Neuronal stem cell (in vitro differentiated cells): ENCODE measurements around the gene NPC2.

Source experiments
- DNase-seq: peaks from one replicate; pipeline ENCODE4 v3.0.0-alpha.2; 2013; ENCODE audit warnings: low spot score
- H2AFZ ChIP-seq: one replicate; pipeline ENCODE4 v1.6.1; 2013; ENCODE audit warnings: mild to moderate bottlenecking, low read length, inconsistent platforms
- H2AK5ac ChIP-seq: 2 replicates; pipeline ENCODE4 v1.6.1; 2013; ENCODE audit warnings: low read depth, mild to moderate bottlenecking, inconsistent platforms, low read length, moderate library complexity, mixed read lengths
- H2BK120ac ChIP-seq: 2 replicates; pipeline ENCODE4 v1.6.1; 2013; ENCODE audit warnings: low read depth, mild to moderate bottlenecking, inconsistent platforms, low read length, moderate library complexity, mixed read lengths
- H2BK12ac ChIP-seq: one replicate; pipeline ENCODE4 v1.6.1; 2013; ENCODE audit warnings: low read length, inconsistent platforms
- H2BK15ac ChIP-seq: 2 replicates; pipeline ENCODE4 v1.6.1; 2013; ENCODE audit warnings: mild to moderate bottlenecking, low read length, inconsistent platforms, mixed read lengths
- H2BK5ac ChIP-seq: one replicate; pipeline ENCODE4 v1.6.1; 2013; ENCODE audit warnings: inconsistent platforms, mild to moderate bottlenecking, low read length, moderate library complexity
- H3K14ac ChIP-seq: one replicate; pipeline ENCODE4 v1.6.1; 2013; ENCODE audit warnings: low read length, inconsistent platforms
- H3K18ac ChIP-seq: 2 replicates; pipeline ENCODE4 v1.6.1; 2013; ENCODE audit warnings: low read length, inconsistent platforms
- H3K23ac ChIP-seq: 2 replicates; pipeline ENCODE4 v1.6.1; 2013; ENCODE audit warnings: low read depth, mild to moderate bottlenecking, mixed read lengths, low read length, inconsistent platforms; ENCODE audit not compliant: poor library complexity
- H3K27ac ChIP-seq: replicated peaks from 3 replicates; pipeline ENCODE4 v1.5.1; 2013; ENCODE audit warnings: low read length, inconsistent platforms
- H3K27me3 ChIP-seq, 3 experiments: 2 replicates each; pipeline ENCODE4 v1.6.1; 2013; ENCODE audit warnings: low read length in 3 of 3, mild to moderate bottlenecking in 2 of 3, inconsistent platforms in 1 of 3, low read depth in 1 of 3, mixed read lengths in 1 of 3, moderate library complexity in 1 of 3; ENCODE audit not compliant: control insufficient read depth in 3 of 3, insufficient read depth in 3 of 3
- H3K36me3 ChIP-seq, 2 donors: replicated peaks in 1 of 2; 2 replicates each; pipeline ENCODE4 v1.6.1; 2013; ENCODE audit warnings: low read length in 2 of 2; ENCODE audit not compliant: control insufficient read depth in 2 of 2, insufficient read depth in 2 of 2
- H3K4ac ChIP-seq: 2 replicates; pipeline ENCODE4 v1.6.1; 2013; ENCODE audit warnings: inconsistent platforms, mild to moderate bottlenecking, low read length, moderate library complexity
- H3K4me1 ChIP-seq, 2 donors: 1 replicate in 1 of 2; 2 replicates in 1 of 2; pipeline ENCODE4 v1.6.1; 2013; ENCODE audit warnings: low read length in 2 of 2, low read depth in 1 of 2; ENCODE audit not compliant: control insufficient read depth in 2 of 2, insufficient read depth in 1 of 2
- H3K4me2 ChIP-seq: one replicate; pipeline ENCODE4 v1.6.1; 2013; ENCODE audit warnings: mild to moderate bottlenecking, low read length, inconsistent platforms; ENCODE audit not compliant: insufficient read depth, poor library complexity, severe bottlenecking
- H3K4me3 ChIP-seq, 2 donors: 2 replicates each; pipeline ENCODE4 v1.5.1; 2013; ENCODE audit warnings: low read length in 2 of 2, mild to moderate bottlenecking in 2 of 2, inconsistent platforms in 1 of 2, moderate library complexity in 1 of 2
- H3K79me1 ChIP-seq: one replicate; pipeline ENCODE4 v1.6.1; 2013; ENCODE audit warnings: low read depth, mild to moderate bottlenecking, inconsistent platforms, low read length, moderate library complexity
- H3K9ac ChIP-seq: one replicate; pipeline ENCODE4 v1.6.1; 2013; ENCODE audit warnings: mild to moderate bottlenecking, low read depth, low read length, inconsistent platforms; ENCODE audit not compliant: poor library complexity
- H3K9me3 ChIP-seq, 2 donors: replicated peaks in 1 of 2; 2 replicates each; pipeline versions ENCODE3 to v1.6.1; 2013; ENCODE audit warnings: low read length in 2 of 2, mild to moderate bottlenecking in 2 of 2, inconsistent platforms in 1 of 2, low read depth in 1 of 2, mixed read lengths in 1 of 2, moderate library complexity in 1 of 2; ENCODE audit not compliant: control insufficient read depth in 2 of 2, insufficient read depth in 1 of 2
- H4K8ac ChIP-seq: one replicate; pipeline ENCODE4 v1.6.1; 2013; ENCODE audit warnings: low read depth, mild to moderate bottlenecking, inconsistent platforms, low read length, moderate library complexity
- H4K91ac ChIP-seq: one replicate; pipeline ENCODE4 v1.6.1; 2013; ENCODE audit warnings: low read length, low read depth, mild to moderate bottlenecking, inconsistent platforms; ENCODE audit not compliant: poor library complexity
- WGBS, 2 donors: extraction: QIAGEN DNeasy Blood & Tissue Kit; methylation state at CpG; one replicate each; pipeline ENCODE4 v1.1.7; 2013; ENCODE audit warnings: missing lambda C conversion rate in 2 of 2, mixed read lengths in 1 of 2; ENCODE audit not compliant: insufficient read length in 2 of 2, insufficient replicate concordance in 1 of 2; ENCODE audit errors: extremely low coverage in 2 of 2; 5-methylcytosine and 5-hydroxymethylcytosine counted together

Gene NPC2

DNA sequence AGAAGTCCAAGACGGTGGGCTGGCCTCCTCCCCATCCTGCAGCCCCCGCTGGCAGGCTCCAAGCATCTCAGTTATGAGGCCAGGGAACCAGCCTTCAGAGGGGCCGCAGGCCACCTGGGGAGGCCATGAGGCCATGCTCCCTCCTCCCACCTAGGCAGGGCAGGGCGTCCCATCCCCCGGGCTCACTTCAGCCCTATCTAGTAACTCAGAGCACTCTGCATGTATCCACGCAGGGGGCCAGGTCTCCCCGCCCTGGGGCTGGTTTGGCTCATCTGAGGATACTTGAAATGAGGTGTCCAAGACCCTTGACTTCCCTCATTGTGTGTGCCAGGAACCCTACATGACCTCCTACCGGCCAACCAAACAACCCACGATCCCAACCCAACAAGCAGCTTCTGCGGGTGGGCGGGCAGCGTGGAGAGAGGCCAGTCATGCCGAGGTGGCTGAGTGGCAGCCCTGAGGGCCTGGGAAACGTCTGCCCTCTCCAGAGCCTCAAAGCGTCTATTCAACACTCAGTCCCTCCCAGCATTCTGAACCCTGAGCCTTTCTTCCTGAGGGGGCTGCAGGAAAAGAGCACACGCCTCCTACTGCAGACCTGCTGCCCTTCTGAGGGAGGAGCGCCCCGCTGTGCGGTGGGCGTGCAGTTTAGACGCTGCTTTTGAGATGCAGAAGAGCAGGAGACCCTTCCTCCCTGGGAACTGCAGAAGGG, 17.3 kb upstream of the NPC2 start:
- peak overlapping the region; percentile 65 for H2BK120ac ChIP-seq
- H2AK5ac ChIP-seq: peak overlapping the region; percentile 99
- H3K79me1 ChIP-seq: no peaks in the 10 kb centered on the region
- no peak for DNase-seq
- no peak overlapping the region for H3K23ac ChIP-seq
- no peak overlapping the region for H3K4me2 ChIP-seq
- H2AFZ ChIP-seq: peak overlapping the region; percentile 75
- H4K8ac ChIP-seq: no peak overlapping the region
- peak overlapping the region; percentile 95 for H2BK15ac ChIP-seq
- H3K27me3 ChIP-seq: no peaks in the 10 kb centered on the region
- peaks cover 32 to 36% of the 10 kb centered on the region in 2 donors for H3K4me1 ChIP-seq
- H3K14ac ChIP-seq: peak overlapping the region; percentile 76
- H3K18ac ChIP-seq: peak overlapping the region; percentile 94
- no CpG with 5 or more reads among the region's 21 CpGs for WGBS, 2 donors
- H3K27ac ChIP-seq: peak overlapping the region; percentile 72
- no peaks in the 10 kb centered on the region for H3K9me3 ChIP-seq
- H2BK12ac ChIP-seq: peak overlapping the region; percentile 96
- no peak overlapping the region for H3K4ac ChIP-seq
- H2BK5ac ChIP-seq: peak overlapping the region; percentile 76
- H4K91ac ChIP-seq: no peak overlapping the region
- H3K9ac ChIP-seq: no peak overlapping the region
- H3K36me3 ChIP-seq: no peaks in the 10 kb centered on the region
- H3K4me3 ChIP-seq: no peak overlapping the region

DNA sequence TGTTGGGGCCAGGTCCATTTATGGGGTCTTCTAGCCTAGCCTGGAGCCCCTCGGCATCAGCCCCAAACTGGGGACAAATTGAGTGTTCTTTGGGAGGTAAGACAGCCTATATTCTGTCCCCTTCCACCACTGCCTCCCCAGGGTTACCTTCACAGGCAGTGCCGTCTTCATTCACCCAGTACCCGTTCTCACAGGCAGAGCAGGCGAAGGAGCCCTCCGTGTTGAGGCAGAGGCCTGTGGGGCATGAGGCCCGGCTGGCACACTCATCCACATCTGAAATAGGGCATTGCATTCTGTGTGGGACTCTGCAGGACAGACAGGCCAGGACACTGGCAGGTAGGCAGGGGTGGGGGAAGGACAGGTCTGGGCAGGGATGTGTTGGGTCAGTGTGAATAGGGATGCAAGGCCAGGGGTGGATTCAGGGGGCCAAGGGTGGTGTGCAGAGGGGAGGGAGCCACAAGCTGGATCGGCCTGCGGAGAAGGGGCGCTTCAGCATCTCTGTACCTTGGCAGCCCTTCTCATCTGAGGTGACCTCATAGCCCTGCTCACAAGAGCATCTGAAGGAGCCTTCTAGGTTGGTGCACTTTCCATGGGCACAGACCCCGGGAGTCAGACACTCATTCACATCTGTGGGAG, 16.6 kb upstream of the NPC2 start:
- H3K9me3 ChIP-seq: no peaks in the 10 kb centered on the region

DNA sequence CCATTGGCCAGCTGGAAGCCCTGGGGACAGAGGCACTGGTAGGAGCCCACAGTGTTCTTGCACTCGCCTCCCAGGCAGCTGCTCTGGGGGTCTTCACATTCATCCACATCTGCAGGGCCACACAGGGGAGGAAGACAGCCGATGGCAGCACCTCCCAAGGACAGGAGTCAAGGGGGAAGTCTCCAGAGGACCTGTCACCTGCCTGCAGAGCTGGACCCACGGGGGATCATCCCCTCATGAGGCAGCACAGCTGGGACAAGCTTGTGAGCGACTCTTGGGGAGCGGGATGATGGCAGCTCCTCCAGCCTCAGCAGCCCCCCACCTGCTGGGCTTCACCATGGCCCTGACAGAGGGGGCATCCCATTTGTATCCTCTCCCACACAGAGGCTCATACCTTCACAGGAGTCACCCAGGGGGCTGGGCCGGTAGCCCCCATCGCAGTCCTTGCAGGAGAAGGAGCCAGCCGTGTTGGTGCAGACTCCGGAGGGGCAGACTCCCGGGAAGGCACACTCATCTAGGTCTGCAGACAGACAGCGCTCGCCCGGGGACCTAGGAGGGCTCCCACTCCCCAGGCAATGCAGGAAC, 15.8 kb upstream of the NPC2 start:
- H3K9me3 ChIP-seq: no peaks in the 10 kb centered on the region
- peak overlapping the region; percentile 95 for H2BK15ac ChIP-seq
- H3K27me3 ChIP-seq: no peaks in the 10 kb centered on the region
- WGBS, 2 donors: no CpG with 5 or more reads among the region's 13 CpGs
- H3K79me1 ChIP-seq: no peaks in the 10 kb centered on the region
- peak overlapping the region; percentile 97 for H2AK5ac ChIP-seq
- DNase-seq: no peak
- no peaks in the 10 kb centered on the region for H3K36me3 ChIP-seq
- peak overlapping the region; percentile 62 for H3K23ac ChIP-seq
- peak overlapping the region; percentile 67 for H4K91ac ChIP-seq
- peak overlapping the region; percentile 96 for H2BK12ac ChIP-seq
- H3K4me1 ChIP-seq: peaks cover 22 to 32% of the 10 kb centered on the region in 2 donors
- H4K8ac ChIP-seq: peak overlapping the region; percentile 98
- H3K9ac ChIP-seq: peak overlapping the region; percentile 22
- H3K18ac ChIP-seq: peak overlapping the region; percentile 91
- H2AFZ ChIP-seq: no peak overlapping the region
- no peak overlapping the region for H3K27ac ChIP-seq
- no peak overlapping the region for H3K4ac ChIP-seq
- H2BK120ac ChIP-seq: peak overlapping the region; percentile 14
- H3K4me3 ChIP-seq: no peak overlapping the region
- H3K4me2 ChIP-seq: no peak overlapping the region
- peak overlapping the region; percentile 76 for H2BK5ac ChIP-seq
- H3K14ac ChIP-seq: peak overlapping the region; percentile 85

More for the DNA sequence above, 16.6 kb upstream of the NPC2 start:
- H3K36me3 ChIP-seq: no peaks in the 10 kb centered on the region
- H3K4me2 ChIP-seq: no peak overlapping the region
- H3K18ac ChIP-seq: peak overlapping the region; percentile 94
- H3K27me3 ChIP-seq: no peaks in the 10 kb centered on the region
- peak overlapping the region; percentile 72 for H3K27ac ChIP-seq
- H3K4me1 ChIP-seq: peaks cover 30 to 34% of the 10 kb centered on the region in 2 donors
- peak overlapping the region; percentile 76 for H3K14ac ChIP-seq
- H3K9ac ChIP-seq: peak overlapping the region; percentile 39
- no peaks in the 10 kb centered on the region for H3K79me1 ChIP-seq
- H2BK12ac ChIP-seq: peak overlapping the region; percentile 96
- no peak overlapping the region for H3K23ac ChIP-seq
- peak overlapping the region; percentile 95 for H2BK15ac ChIP-seq
- DNase-seq: no peak
- peak overlapping the region; percentile 99 for H2AK5ac ChIP-seq
- H3K4ac ChIP-seq: peak overlapping the region; percentile 68
- H2AFZ ChIP-seq: peak overlapping the region; percentile 75
- WGBS, 2 donors: no CpG with 5 or more reads among the region's 10 CpGs
- H2BK5ac ChIP-seq: peak overlapping the region; percentile 76
- no peak overlapping the region for H3K4me3 ChIP-seq
- no peak overlapping the region for H2BK120ac ChIP-seq
- H4K8ac ChIP-seq: no peak overlapping the region
- H4K91ac ChIP-seq: no peak overlapping the region

DNA sequence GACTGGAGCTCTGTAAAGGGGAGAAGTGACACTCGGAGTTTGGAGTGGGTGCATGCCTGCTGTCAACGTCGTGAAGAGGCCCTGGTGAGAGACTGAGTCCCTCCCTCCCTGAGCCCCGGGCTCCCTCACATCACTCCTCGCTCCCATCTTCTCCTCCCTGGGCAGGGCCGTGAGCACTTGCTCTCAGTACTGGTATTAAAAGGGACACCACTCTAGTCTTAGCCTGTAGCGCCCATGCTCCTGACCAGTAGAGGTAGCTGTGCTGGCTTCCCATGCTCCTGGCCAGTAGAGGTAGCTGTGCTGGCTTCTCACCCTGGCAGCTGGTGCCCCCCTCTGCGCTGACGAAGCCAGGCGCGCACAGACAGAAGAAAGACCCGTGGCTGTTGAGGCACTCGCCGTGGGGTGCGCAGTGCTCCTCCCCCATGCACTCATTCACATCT, 15.2 kb upstream of the NPC2 start:
- H3K79me1 ChIP-seq: no peaks in the 10 kb centered on the region
- H3K36me3 ChIP-seq: no peaks in the 10 kb centered on the region
- H3K9me3 ChIP-seq: no peaks in the 10 kb centered on the region
- no peaks in the 10 kb centered on the region for H3K27me3 ChIP-seq
- peak overlapping the region; percentile 97 for H2AK5ac ChIP-seq
- peak overlapping the region; percentile 96 for H2BK12ac ChIP-seq
- H4K91ac ChIP-seq: peak overlapping the region; percentile 67
- no peak for DNase-seq
- H3K4me2 ChIP-seq: no peak overlapping the region
- H3K18ac ChIP-seq: peak overlapping the region; percentile 91
- H2BK120ac ChIP-seq: peak overlapping the region; percentile 14
- H3K23ac ChIP-seq: peak overlapping the region; percentile 62
- H3K4me3 ChIP-seq: no peak overlapping the region
- no peak overlapping the region for H2AFZ ChIP-seq
- no peak overlapping the region for H3K27ac ChIP-seq
- no peak overlapping the region for H3K4ac ChIP-seq
- no peak overlapping the region for H2BK5ac ChIP-seq
- WGBS, 2 donors: no CpG with 5 or more reads among the region's 15 CpGs
- peak overlapping the region; percentile 98 for H4K8ac ChIP-seq
- H2BK15ac ChIP-seq: peak overlapping the region; percentile 95
- no peak overlapping the region for H3K9ac ChIP-seq
- H3K14ac ChIP-seq: peak overlapping the region; percentile 85
- H3K4me1 ChIP-seq: peaks cover 20 to 32% of the 10 kb centered on the region in 2 donors
